Activated T-cell treated with anti-CD3 and anti-CD28 coated beads for 1 hour (primary cell): Measurements from ENCODE around the gene FGF5.
"Not testable (repeated sequence)": the region's sequence is repeated elsewhere in the genome, so short reads cannot be mapped to it uniquely, and the experiment has no call there.

ENCODE experiments used
- DNase-seq: peaks from one replicate; pipeline ENCODE4 v3.0.0-alpha.2; 2020; ENCODE audit warnings: low read depth

The FGF5 gene, protein sequence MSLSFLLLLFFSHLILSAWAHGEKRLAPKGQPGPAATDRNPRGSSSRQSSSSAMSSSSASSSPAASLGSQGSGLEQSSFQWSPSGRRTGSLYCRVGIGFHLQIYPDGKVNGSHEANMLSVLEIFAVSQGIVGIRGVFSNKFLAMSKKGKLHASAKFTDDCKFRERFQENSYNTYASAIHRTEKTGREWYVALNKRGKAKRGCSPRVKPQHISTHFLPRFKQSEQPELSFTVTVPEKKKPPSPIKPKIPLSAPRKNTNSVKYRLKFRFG

GRCh38 chr4:80266253-80266901 lies at the start of gene FGF5:
Gene FGF5, plus strand, starts transcription at chr4:80266664. Its CDS starts 161 bp downstream, at chr4:80266825.
- no peak for DNase-seq

GRCh38 chr4:80219301-80220025 lies 47.0 kb upstream of the FGF5 start:
- no peak for DNase-seq

GRCh38 chr4:80220711-80221110 lies 45.8 kb upstream of the FGF5 start:
- no peak for DNase-seq

DNA sequence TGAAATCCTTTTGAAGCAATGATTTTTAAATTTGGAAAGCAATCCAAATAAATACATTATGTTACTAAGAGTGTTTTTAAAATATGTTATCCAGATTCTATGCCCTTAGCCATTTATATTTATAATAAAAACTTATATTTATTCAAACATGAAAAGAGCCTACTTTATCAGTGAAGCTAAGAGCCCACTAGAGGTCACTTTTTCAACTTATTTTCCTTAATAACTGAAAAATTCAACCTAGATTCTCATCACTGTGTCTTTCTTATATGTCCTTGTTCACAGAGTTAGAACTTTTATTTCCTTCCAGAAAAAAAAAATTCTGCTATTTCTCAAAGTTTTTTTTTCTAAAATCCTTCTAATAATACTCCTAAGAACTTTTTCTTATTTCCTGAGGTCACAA lies 45.3 kb upstream of the FGF5 start:
- DNase-seq = no peak

GRCh38 chr4:80225595-80225994 lies 40.9 kb upstream of the FGF5 start:
- DNase-seq = no peak

DNA sequence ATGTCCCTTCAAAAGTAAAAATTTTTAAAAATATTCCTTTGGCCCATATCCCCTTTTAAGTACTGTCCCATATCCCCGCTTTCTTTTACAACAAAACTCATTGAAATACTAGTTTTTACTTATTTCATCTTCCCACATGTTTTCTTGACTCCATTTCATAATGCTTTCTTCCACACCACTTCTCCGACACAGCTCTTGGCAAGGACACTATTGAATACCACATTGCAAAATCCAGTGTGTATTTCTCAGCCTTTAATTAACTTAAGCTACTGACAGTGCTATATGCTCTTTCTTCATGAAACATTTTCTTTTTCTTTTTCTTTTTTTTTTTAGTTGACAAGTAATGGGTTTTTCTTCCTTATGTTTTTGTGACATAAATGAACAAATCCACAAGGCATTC lies 40.4 kb upstream of the FGF5 start:
- DNase-seq = no peak

GRCh38 chr4:80228460-80228859 lies 38.0 kb upstream of the FGF5 start:
- DNase-seq = no peak

DNA sequence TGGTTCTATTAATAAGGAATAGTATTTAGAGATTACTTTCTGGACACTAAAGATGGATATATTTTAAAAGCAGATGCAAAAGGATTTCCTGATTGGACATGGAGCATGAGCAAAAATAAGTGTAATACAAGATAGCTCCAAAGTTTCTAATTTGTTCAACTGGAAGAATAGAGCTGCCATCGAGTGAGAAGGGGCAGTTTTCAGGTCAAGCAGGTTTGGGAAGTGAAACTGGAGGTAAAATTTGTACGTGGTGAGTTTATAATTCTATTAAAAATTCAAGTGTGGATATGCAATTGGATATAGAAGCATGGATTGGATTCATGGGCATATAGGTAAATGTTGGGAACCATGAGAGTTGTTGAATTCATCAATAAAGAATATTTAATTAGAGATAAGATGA lies 37.3 kb upstream of the FGF5 start:
- DNase-seq = no peak

- no peak for DNase-seq
Measured at GRCh38 chr4:80229590-80229989, 36.9 kb upstream of the FGF5 start.

GRCh38 chr4:80231180-80231579 lies 35.3 kb upstream of the FGF5 start:
- DNase-seq = no peak

DNA sequence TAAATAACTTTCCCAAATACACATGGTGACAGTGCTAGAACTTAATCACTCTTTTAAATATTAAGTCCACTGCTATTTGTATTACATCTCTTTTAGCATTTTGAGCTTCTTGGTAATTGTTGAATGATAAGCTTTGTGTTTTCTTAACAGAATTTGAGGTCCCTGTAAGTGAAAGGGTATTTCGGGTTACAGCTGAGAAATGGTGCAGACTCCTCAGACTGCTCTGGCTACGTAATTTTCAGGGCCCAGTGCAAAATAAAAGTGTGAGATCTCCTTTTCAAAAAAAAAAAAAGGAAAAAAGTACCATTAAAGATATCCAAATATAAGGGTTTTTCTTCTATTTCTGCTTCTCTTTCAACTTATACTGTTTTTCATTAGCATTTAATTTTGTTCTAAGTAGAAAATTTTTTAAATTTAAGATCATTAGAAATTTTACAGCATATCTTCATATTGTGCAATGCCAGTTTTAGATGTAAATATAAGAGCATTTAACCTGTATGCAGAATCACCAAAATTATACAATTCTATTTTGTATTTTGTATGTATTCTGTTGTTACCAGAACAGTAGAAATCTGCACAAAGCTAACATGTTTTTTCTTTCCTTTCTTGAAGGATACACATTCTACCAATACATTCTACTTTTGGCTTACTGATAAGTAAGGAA lies 33.6 kb upstream of the FGF5 start:
- no peak for DNase-seq

DNA sequence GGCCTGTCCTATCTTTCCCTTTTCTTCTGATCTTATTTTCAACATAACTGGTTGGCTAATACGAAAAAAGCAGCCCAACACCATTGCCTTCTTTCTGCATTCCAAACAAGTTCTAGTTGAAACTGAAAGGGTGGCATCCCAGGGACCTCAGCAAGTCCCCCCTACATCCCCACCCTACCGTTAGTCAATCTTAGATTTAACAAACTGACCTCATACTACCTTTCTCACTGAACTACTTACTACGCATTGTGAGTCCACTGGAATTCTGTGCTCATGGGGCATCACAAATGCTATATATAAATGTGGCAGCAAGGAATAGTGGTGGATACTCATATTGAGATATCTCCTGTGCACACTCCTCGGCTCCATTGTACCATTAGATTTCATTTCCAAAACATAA lies 33.1 kb upstream of the FGF5 start:
- DNase-seq = no peak

- DNase-seq = no peak
Measured at GRCh38 chr4:80235451-80235850, 31.0 kb upstream of the FGF5 start.

GRCh38 chr4:80237992-80238391 lies 28.5 kb upstream of the FGF5 start:
- DNase-seq = no peak

- DNase-seq = no peak
Measured at GRCh38 chr4:80239480-80240150, 26.8 kb upstream of the FGF5 start.

DNA sequence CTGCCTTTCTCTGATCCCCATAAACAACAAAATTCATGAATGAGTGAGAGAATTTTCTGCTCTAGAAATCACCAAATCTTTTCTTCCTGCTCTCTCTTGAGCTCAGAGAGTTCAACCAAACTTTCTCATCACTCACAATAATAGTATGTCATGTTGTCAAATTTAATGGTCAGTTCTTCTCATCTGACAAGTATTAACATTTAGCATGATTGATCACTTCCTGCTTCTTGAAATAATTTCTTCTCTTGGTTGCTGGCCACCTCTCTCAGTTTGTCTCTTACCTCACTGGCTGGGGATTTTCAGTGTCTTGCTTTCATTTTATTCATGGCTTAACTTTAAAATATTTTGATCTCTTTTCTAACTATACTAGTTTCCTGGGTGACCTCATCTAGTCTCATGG lies 25.5 kb upstream of the FGF5 start:
- DNase-seq = no peak

GRCh38 chr4:80243274-80244018 lies 23.0 kb upstream of the FGF5 start:
- no peak for DNase-seq

DNA sequence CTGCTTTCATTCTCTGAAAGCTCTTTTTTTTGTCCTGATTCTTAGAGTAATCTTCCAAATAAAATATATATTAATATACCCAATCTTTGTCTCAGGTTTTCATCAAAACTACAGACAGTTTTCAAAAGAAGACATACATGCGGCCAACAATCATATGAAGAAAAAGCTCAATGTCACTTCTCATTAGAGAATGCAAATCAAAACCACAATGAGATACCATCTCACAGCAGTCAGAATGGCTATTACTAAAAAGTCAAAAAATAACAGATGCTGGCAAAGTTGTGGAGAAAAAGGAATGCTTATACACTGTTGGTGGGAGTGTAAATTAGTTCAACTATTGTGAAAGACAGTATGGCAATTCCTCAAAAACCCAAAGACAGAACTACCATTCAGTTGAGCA lies 19.0 kb upstream of the FGF5 start:
- DNase-seq = not testable (repeated sequence)

GRCh38 chr4:80249144-80249543 lies 17.3 kb upstream of the FGF5 start:
- no peak for DNase-seq

DNA sequence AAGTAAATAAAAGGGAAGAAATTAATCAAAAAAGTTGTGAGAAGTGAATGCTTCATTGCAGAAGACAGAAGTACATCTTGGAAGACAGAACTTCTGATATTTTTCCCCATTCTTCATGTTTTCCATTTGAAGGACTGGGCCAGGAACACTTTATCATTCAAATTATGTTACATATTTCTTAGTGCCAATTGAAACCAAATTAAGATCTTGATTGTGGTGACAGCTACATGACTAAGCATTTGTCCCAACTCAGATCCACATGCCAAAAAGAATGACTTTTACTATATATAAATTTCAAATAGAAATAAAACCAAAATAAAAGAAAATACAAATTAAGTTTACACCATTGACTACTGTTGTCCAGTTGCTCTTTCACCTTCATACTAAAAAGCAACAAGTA lies 14.0 kb upstream of the FGF5 start:
- no peak for DNase-seq

DNA sequence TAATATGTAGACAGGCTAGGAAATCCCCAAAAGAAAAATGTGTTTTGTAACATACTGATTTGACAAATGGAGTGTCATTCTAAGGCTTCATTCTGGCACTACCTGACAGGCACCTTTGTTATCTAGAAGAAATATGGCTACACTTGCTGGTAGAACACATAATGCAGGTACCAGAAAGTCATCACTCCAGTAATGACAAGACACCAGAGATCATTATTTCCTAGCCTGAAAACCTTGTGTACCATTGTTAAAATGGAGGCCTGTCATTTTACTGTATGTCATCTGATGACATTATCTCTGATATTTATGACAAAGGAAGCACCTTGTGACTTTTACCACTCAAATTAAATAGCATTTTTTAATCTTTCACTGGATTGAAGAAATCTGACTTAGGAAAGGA lies 13.5 kb upstream of the FGF5 start:
- no peak for DNase-seq

GRCh38 chr4:80253510-80253909 lies 13.0 kb upstream of the FGF5 start:
- DNase-seq = no peak
